ENCODE results near the gene FBXW11. TPM values are rescaled to one million over a fixed set of nuclear protein-coding genes. Genes with fewer than 3 reads are reported as not detected.

FBXW11 gene
- total RNA-seq, 1 donor from 2014 or later: 64.7 TPM

DNA sequence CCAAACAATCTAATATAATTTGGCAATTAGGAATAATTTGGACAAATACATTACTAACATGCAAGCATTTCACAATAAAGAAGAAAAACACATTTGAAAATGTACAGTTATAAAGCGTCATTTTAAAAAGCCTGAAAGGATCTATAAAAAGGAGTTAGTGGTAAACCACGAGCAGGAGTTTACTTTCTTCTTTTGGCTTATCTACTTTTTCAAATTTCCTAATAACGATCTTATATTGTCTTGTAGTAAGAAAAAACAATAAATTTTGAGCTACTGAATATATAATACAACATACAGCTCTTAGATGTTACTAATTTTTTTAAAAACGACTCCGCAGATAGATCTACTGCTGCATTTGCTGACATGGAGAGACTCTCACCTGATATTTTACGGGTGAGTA lies 141.0 kb downstream of the FBXW11 start:
- H3K27ac Mint-ChIP-seq (ENCODE audit: unreplicated experiment): no peak overlapping the region
- Histone ChIP-seq H3K79me2 (ENCODE audit: insufficient read depth, low read length) (no peaks in the 10 kb centered on the region), H3K4me1 (ENCODE audit: insufficient read depth, low read length) (peaks cover 25% of the 10 kb centered on the region), H3K9me3 (ENCODE audit: insufficient read depth, low read depth, low read length) (no peaks in the 10 kb centered on the region), H3K36me3 (ENCODE audit: insufficient read depth, low read length) (peaks cover 14% of the 10 kb centered on the region), H3K9ac (ENCODE audit: low read length) (no peak overlapping the region), H3K4me2 (ENCODE audit: low read length) (no peak overlapping the region), H3K27me3 (ENCODE audit: insufficient read depth, low read length) (no peaks in the 10 kb centered on the region), H2AFZ (ENCODE audit: low read depth, low read length) (no peak overlapping the region), H3K27ac (ENCODE audit: low read depth, low read length) (no peak overlapping the region), H4K20me1 (ENCODE audit: insufficient read depth, low read length) (no peaks in the 10 kb centered on the region), H3K4me3 (ENCODE audit: insufficient read depth, low read depth, low read length) (no peak overlapping the region)
- H3K4me1 Mint-ChIP-seq (ENCODE audit: low read depth, unreplicated experiment): peaks cover 38% of the 10 kb centered on the region
- peaks cover 8% of the 10 kb centered on the region for H3K36me3 Mint-ChIP-seq (ENCODE audit: low read depth, unreplicated experiment)
- DNase-seq (ENCODE audit: low read depth): no peak
- no peaks in the 10 kb centered on the region for H3K27me3 Mint-ChIP-seq (ENCODE audit: low read depth, unreplicated experiment)
- peak; percentile 54 for FAIRE-seq
- H3K9me3 Mint-ChIP-seq (ENCODE audit: unreplicated experiment): no peaks in the 10 kb centered on the region
- TF ChIP-seq EZH2 (IDR thresholded peaks at IDR 0.05; ENCODE audit: insufficient read depth, low read length): no peak
- TF ChIP-seq, protein P1, sequence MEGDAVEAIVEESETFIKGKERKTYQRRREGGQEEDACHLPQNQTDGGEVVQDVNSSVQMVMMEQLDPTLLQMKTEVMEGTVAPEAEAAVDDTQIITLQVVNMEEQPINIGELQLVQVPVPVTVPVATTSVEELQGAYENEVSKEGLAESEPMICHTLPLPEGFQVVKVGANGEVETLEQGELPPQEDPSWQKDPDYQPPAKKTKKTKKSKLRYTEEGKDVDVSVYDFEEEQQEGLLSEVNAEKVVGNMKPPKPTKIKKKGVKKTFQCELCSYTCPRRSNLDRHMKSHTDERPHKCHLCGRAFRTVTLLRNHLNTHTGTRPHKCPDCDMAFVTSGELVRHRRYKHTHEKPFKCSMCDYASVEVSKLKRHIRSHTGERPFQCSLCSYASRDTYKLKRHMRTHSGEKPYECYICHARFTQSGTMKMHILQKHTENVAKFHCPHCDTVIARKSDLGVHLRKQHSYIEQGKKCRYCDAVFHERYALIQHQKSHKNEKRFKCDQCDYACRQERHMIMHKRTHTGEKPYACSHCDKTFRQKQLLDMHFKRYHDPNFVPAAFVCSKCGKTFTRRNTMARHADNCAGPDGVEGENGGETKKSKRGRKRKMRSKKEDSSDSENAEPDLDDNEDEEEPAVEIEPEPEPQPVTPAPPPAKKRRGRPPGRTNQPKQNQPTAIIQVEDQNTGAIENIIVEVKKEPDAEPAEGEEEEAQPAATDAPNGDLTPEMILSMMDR (IDR thresholded peaks at IDR 0.05; ENCODE audit: insufficient read depth, low read depth, low read length): no peak
- no peak overlapping the region for H3K4me3 Mint-ChIP-seq (ENCODE audit: unreplicated experiment)

DNA sequence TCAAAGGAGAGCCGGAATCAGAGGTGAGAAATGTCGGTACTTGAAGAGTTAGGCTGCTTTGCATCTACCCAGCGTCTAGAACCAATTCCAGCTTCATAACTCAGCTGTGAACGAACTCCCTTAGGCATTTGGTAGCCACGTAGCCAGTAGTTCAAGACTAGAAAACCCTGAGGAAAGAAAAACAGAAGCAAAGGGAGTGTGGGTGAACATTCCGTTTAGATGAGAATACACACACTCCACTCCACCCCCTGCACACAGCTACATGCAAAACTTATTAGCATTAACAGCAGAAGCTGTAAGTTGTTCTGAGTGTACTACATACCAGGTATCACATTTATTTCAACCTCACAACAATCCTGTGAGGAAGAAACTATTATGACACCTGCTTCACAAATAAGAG lies 142.5 kb downstream of the FBXW11 start:
- peak overlapping the region; percentile 85 for H3K27ac ChIP-seq (ENCODE audit: low read depth, low read length)
- peak overlapping the region; percentile 97 for H3K27ac Mint-ChIP-seq (ENCODE audit: unreplicated experiment)
- peak overlapping the region; percentile 66 for H3K9ac ChIP-seq (ENCODE audit: low read length)
- H3K4me1 Mint-ChIP-seq (ENCODE audit: low read depth, unreplicated experiment): peaks cover 30% of the 10 kb centered on the region
- no peaks in the 10 kb centered on the region for H3K27me3 ChIP-seq (ENCODE audit: insufficient read depth, low read length)
- no peaks in the 10 kb centered on the region for H3K79me2 ChIP-seq (ENCODE audit: insufficient read depth, low read length)
- no peaks in the 10 kb centered on the region for H3K9me3 Mint-ChIP-seq (ENCODE audit: unreplicated experiment)
- no peak overlapping the region for H3K4me3 Mint-ChIP-seq (ENCODE audit: unreplicated experiment)
- FAIRE-seq (peak; percentile 62), DNase-seq (ENCODE audit: low read depth) (peak; percentile 93)
- H3K4me2 ChIP-seq (ENCODE audit: low read length): peak overlapping the region; percentile 74
- peak overlapping the region; percentile 6 for H3K4me3 ChIP-seq (ENCODE audit: insufficient read depth, low read depth, low read length)
- H2AFZ ChIP-seq (ENCODE audit: low read depth, low read length): no peak overlapping the region
- H3K27me3 Mint-ChIP-seq (ENCODE audit: low read depth, unreplicated experiment): no peaks in the 10 kb centered on the region
- TF ChIP-seq, protein P1 (IDR thresholded peaks at IDR 0.05; ENCODE audit: insufficient read depth, low read depth, low read length): no peak
- TF ChIP-seq EZH2 (IDR thresholded peaks at IDR 0.05; ENCODE audit: insufficient read depth, low read length): no peak
- H4K20me1 ChIP-seq (ENCODE audit: insufficient read depth, low read length): no peaks in the 10 kb centered on the region
- peaks cover 13% of the 10 kb centered on the region for H3K36me3 ChIP-seq (ENCODE audit: insufficient read depth, low read length)
- H3K4me1 ChIP-seq (ENCODE audit: insufficient read depth, low read length): peaks cover 25% of the 10 kb centered on the region
- H3K36me3 Mint-ChIP-seq (ENCODE audit: low read depth, unreplicated experiment): peaks cover 12% of the 10 kb centered on the region
- H3K9me3 ChIP-seq (ENCODE audit: insufficient read depth, low read depth, low read length): no peaks in the 10 kb centered on the region

- Histone ChIP-seq H3K4me2 (ENCODE audit: low read length) (no peak overlapping the region), H3K36me3 (ENCODE audit: insufficient read depth, low read length) (peaks cover 9% of the 10 kb centered on the region), H3K9ac (ENCODE audit: low read length) (no peak overlapping the region), H2AFZ (ENCODE audit: low read depth, low read length) (no peak overlapping the region), H3K27ac (ENCODE audit: low read depth, low read length) (no peak overlapping the region), H3K9me3 (ENCODE audit: insufficient read depth, low read depth, low read length) (no peaks in the 10 kb centered on the region), H3K27me3 (ENCODE audit: insufficient read depth, low read length) (no peaks in the 10 kb centered on the region), H3K4me1 (ENCODE audit: insufficient read depth, low read length) (peaks cover 17% of the 10 kb centered on the region), H3K79me2 (ENCODE audit: insufficient read depth, low read length) (no peaks in the 10 kb centered on the region), H3K4me3 (ENCODE audit: insufficient read depth, low read depth, low read length) (no peak overlapping the region), H4K20me1 (ENCODE audit: insufficient read depth, low read length) (no peaks in the 10 kb centered on the region)
- Mint-ChIP-seq H3K36me3 (ENCODE audit: low read depth, unreplicated experiment) (peaks cover 14% of the 10 kb centered on the region), H3K27ac (ENCODE audit: unreplicated experiment) (peak overlapping the region; percentile 97), H3K9me3 (ENCODE audit: unreplicated experiment) (no peaks in the 10 kb centered on the region), H3K4me1 (ENCODE audit: low read depth, unreplicated experiment) (peaks cover 27% of the 10 kb centered on the region), H3K4me3 (ENCODE audit: unreplicated experiment) (no peak overlapping the region), H3K27me3 (ENCODE audit: low read depth, unreplicated experiment) (no peaks in the 10 kb centered on the region)
- TF ChIP-seq EZH2 (IDR thresholded peaks at IDR 0.05; ENCODE audit: insufficient read depth, low read length): no peak
- TF ChIP-seq, protein P1 (IDR thresholded peaks at IDR 0.05; ENCODE audit: insufficient read depth, low read depth, low read length): no peak
- FAIRE-seq (no peak), DNase-seq (ENCODE audit: low read depth) (no peak)
Observed at GRCh38 chr5:171862624-171863023, 143.8 kb downstream of the FBXW11 start.

All from astrocyte (in vitro differentiated cells and primary cell).